Measurements from ENCODE around the gene SQSTM1.

DNA sequence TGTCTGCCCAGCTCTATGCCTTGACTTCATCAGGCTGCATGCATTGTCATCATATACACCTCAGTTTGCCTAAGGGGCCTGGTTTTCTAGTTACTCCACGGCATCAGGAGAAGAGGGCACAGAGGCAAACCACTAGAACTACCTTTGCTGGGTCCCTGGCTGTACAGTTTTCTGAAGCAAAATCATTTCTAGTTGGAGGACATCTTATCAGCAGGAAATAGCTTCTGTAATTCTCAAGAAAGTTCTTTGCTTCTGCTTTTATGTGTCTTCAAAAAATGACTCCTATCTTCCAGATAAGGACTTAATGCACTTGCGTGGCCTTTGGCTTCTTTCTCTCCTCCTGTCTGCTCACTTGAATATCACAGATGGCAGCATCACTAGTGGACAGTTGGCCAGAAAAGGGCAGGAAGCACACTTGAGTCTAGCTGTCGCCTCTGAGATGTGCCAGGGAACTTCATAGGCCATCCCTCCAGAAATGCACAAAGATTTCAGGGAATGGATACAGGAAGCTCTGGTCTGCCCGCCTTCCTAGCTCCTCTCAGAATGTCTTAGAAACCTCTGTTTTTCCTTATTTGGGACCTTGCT, 49.3 kb upstream of the SQSTM1 start:
- TF ChIP-seq, protein P1, sequence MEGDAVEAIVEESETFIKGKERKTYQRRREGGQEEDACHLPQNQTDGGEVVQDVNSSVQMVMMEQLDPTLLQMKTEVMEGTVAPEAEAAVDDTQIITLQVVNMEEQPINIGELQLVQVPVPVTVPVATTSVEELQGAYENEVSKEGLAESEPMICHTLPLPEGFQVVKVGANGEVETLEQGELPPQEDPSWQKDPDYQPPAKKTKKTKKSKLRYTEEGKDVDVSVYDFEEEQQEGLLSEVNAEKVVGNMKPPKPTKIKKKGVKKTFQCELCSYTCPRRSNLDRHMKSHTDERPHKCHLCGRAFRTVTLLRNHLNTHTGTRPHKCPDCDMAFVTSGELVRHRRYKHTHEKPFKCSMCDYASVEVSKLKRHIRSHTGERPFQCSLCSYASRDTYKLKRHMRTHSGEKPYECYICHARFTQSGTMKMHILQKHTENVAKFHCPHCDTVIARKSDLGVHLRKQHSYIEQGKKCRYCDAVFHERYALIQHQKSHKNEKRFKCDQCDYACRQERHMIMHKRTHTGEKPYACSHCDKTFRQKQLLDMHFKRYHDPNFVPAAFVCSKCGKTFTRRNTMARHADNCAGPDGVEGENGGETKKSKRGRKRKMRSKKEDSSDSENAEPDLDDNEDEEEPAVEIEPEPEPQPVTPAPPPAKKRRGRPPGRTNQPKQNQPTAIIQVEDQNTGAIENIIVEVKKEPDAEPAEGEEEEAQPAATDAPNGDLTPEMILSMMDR (conservative IDR thresholded peaks at IDR 0.05 in 1 of 2, IDR thresholded peaks at IDR 0.05 in 1 of 2; ENCODE audit: low read depth in 1 of 2, low read length in 2 of 2), result no peak
- no peak for TF ChIP-seq EZH2 (IDR thresholded peaks at IDR 0.05; ENCODE audit: low read length, missing control alignments)

Data from fibroblast of lung (primary cell).